HG03066 (cell line): Measurements from ENCODE around the gene TNFRSF18.

Experiments
- ATAC-seq: cut with Tn5 transposase; IDR thresholded peaks from one replicate; pipeline ENCODE4 v1.9.1; 2021; ENCODE audit warnings: low read depth; ENCODE audit not compliant: unreplicated experiment

The TNFRSF18 gene

GRCh38 chr1:1228596-1229321 is 22.4 kb upstream of the TNFRSF18 start:
- ATAC-seq = no peak

GRCh38 chr1:1228187-1228586 is 21.8 kb upstream of the TNFRSF18 start:
- ATAC-seq = no peak

- no peak for ATAC-seq
Measured at GRCh38 chr1:1227386-1227785, 21.0 kb upstream of the TNFRSF18 start.

GRCh38 chr1:1226566-1227362 is 20.4 kb upstream of the TNFRSF18 start:
- ATAC-seq = no peak

GRCh38 chr1:1225913-1226312 is 19.5 kb upstream of the TNFRSF18 start:
- ATAC-seq = no peak

- ATAC-seq = no peak
Measured at GRCh38 chr1:1225238-1225845, 18.9 kb upstream of the TNFRSF18 start.

GRCh38 chr1:1223891-1224290 is 17.5 kb upstream of the TNFRSF18 start:
- ATAC-seq = no peak

GRCh38 chr1:1223321-1223720 is 16.9 kb upstream of the TNFRSF18 start:
- no peak for ATAC-seq

- no peak for ATAC-seq
Measured at GRCh38 chr1:1222575-1223225, 16.3 kb upstream of the TNFRSF18 start.

- no peak for ATAC-seq
Measured at GRCh38 chr1:1221887-1222574, 15.6 kb upstream of the TNFRSF18 start.

- ATAC-seq = no peak
Measured at GRCh38 chr1:1220197-1220596, 13.8 kb upstream of the TNFRSF18 start.

- no peak for ATAC-seq
Measured at GRCh38 chr1:1219341-1219740, 12.9 kb upstream of the TNFRSF18 start.

GRCh38 chr1:1218524-1219200 is 12.3 kb upstream of the TNFRSF18 start:
- no peak for ATAC-seq

- ATAC-seq = no peak
Measured at GRCh38 chr1:1217621-1218523, 11.5 kb upstream of the TNFRSF18 start.

- ATAC-seq = no peak
Measured at GRCh38 chr1:1216770-1217620, 10.6 kb upstream of the TNFRSF18 start.

GRCh38 chr1:1215881-1216605 is 9.7 kb upstream of the TNFRSF18 start:
- no peak for ATAC-seq

GRCh38 chr1:1215080-1215676 is 8.8 kb upstream of the TNFRSF18 start:
- ATAC-seq = no peak
